GM12878 (cell line): Measurements from ENCODE around the gene RGS12. TPM values are rescaled to one million over a fixed set of nuclear protein-coding genes. Genes with fewer than 3 reads are reported as not detected.

Experiments
- ATAC-seq: fragments of 200-7000 bp; cut with Tn5 transposase; 3 replicates; pipeline ENCODE4 v1.9.1; 2020; ENCODE audit warnings: mild to moderate bottlenecking, moderate library complexity
- BruUV-seq: library from RNA; stranded (reverse); fragments of 400-500 nt; replicated peaks from 2 replicates; lab custom pipeline; 2021; lab: Mats Ljungman, UMichigan
- CTCF ChIA-PET: fragments of 300-600 bp; sonication (Branson Sonifier 250); formaldehyde crosslinking; extraction: SDS; loops from one replicate; lab custom pipeline; 2021; ENCODE audit warnings: inconsistent platforms; lab: Yijun Ruan, JAX
- POLR2A ChIA-PET: fragments of 350-600 bp; formaldehyde crosslinking; extraction: SDS; loops from one replicate; lab custom pipeline; 2021; ENCODE audit warnings: inconsistent platforms; lab: Charles Lee
- RAD21 ChIA-PET: fragments of 300-600 bp; sonication (Branson Sonifier 250); formaldehyde crosslinking; loops from one replicate; lab custom pipeline; 2023; ENCODE audit warnings: antibody characterized with exemption; ENCODE audit not compliant: unreplicated experiment; lab: Charles Lee
- SMC1A ChIA-PET: fragments of 300-600 bp; sonication (Branson Sonifier 250); formaldehyde crosslinking; loops from one replicate; lab custom pipeline; 2023; ENCODE audit not compliant: unreplicated experiment, uncharacterized antibody; lab: Charles Lee
- DNase-seq: peaks from one replicate; pipeline ENCODE4 v3.0.0-alpha.2; 2011; ENCODE audit warnings: low read depth, low spot score
- FAIRE-seq: peaks from 3 replicates; lab custom pipeline; 2011; peaks lifted over from hg19 to GRCh38; lab: Jason Lieb, UNC
- H2AFZ ChIP-seq: 2 replicates; pipeline ENCODE4 v1.6.0; 2011; ENCODE audit warnings: low read depth, low read length, control low read depth; ENCODE audit not compliant: control insufficient read depth
- H3K27ac ChIP-seq: 2 replicates; pipeline ENCODE4 v1.5.1; 2011; ENCODE audit warnings: control low read depth; ENCODE audit not compliant: control insufficient read depth, insufficient read depth
- H3K27me3 ChIP-seq, 2 experiments: replicated peaks in 1 of 2; 2 replicates each; pipeline versions ENCODE4 v1.6.0 to v1.6.1; 2011; ENCODE audit warnings: low read length in 1 of 2; ENCODE audit not compliant: control insufficient read depth in 2 of 2, insufficient read depth in 2 of 2
- H3K36me3 ChIP-seq, 2 experiments: 2 replicates each; pipeline ENCODE4 v1.5.1; 2011; ENCODE audit warnings: low read length in 1 of 2; ENCODE audit not compliant: control insufficient read depth in 2 of 2, insufficient read depth in 2 of 2
- H3K4me1 ChIP-seq: 2 replicates; pipeline ENCODE4 v1.6.1; 2011; ENCODE audit warnings: mild to moderate bottlenecking, low read length, moderate library complexity, mixed read lengths; ENCODE audit not compliant: control insufficient read depth, insufficient read depth
- H3K4me2 ChIP-seq: 2 replicates; pipeline ENCODE4 v1.6.0; 2011; ENCODE audit warnings: control low read depth; ENCODE audit not compliant: control insufficient read depth, insufficient read depth
- H3K4me3 ChIP-seq: fragments of 200-600 bp; sonication (generic); 2 replicates; pipeline ENCODE4 v1.5.1; 2016
- H3K79me2 ChIP-seq: 2 replicates; pipeline ENCODE4 v1.6.0; 2011; ENCODE audit warnings: low read length; ENCODE audit not compliant: control insufficient read depth, insufficient read depth
- H3K9ac ChIP-seq: 2 replicates; pipeline ENCODE4 v1.8.0; 2011; ENCODE audit warnings: low read length, control low read depth, mixed read lengths; ENCODE audit not compliant: control insufficient read depth, insufficient read depth
- H3K9me3 ChIP-seq: replicated peaks from 3 replicates; pipeline ENCODE4 v1.5.1; 2011; ENCODE audit warnings: mild to moderate bottlenecking, low read length; ENCODE audit not compliant: control insufficient read depth, insufficient read depth
- H4K20me1 ChIP-seq: 2 replicates; pipeline ENCODE4 v1.6.0; 2011; ENCODE audit not compliant: control insufficient read depth, insufficient read depth
- CHD2 ChIP-seq: IDR thresholded peaks from 2 replicates; pipeline ENCODE4 v1.6.1; 2011; ENCODE audit warnings: low read depth, low read length, improper control_type of control experiment, borderline replicate concordance
- CREB1 ChIP-seq: IDR thresholded peaks from 2 replicates; pipeline ENCODE4 v1.6.1; 2012; ENCODE audit warnings: low read depth, mild to moderate bottlenecking, inconsistent platforms
- EP300 ChIP-seq, 2 experiments: fragments of 150-350 bp in 1 of 2; IDR thresholded peaks; 2 replicates each; pipeline ENCODE4 v1.6.1; 2011 to 2012; ENCODE audit warnings: low read depth in 2 of 2, low read length in 2 of 2, borderline replicate concordance in 1 of 2, improper control_type of control experiment in 1 of 2, inconsistent platforms in 1 of 2; ENCODE audit not compliant: control insufficient read depth in 1 of 2
- KDM1A ChIP-seq: fragments of 200-600 bp; sonication (generic); IDR thresholded peaks from 2 replicates; pipeline ENCODE4 v1.6.1; 2016; ENCODE audit warnings: borderline replicate concordance
- MXI1 ChIP-seq: fragments of 150-350 bp; IDR thresholded peaks from 2 replicates; pipeline ENCODE4 v1.6.1; 2011; ENCODE audit warnings: low read depth, mild to moderate bottlenecking, inconsistent platforms, low read length, improper control_type of control experiment
- PAX8 ChIP-seq: fragments of 450-650 bp; IDR thresholded peaks from 2 replicates; pipeline ENCODE4 v1.6.1; 2017; ENCODE audit warnings: mild to moderate bottlenecking, moderate library complexity
- PKNOX1 ChIP-seq: fragments of 450-650 bp; IDR thresholded peaks from 2 replicates; pipeline ENCODE4 v1.6.1; 2016; ENCODE audit warnings: mild to moderate bottlenecking
- SMAD5 ChIP-seq: IDR thresholded peaks from 2 replicates; pipeline ENCODE4 v1.6.1; 2016; ENCODE audit warnings: antibody characterized with exemption, low read depth
- SPI1 ChIP-seq: IDR thresholded peaks from 2 replicates; pipeline ENCODE4 v1.6.1; 2011; ENCODE audit warnings: low read depth, mild to moderate bottlenecking, low read length, moderate library complexity, borderline replicate concordance; ENCODE audit not compliant: insufficient read depth
- ZBTB33 ChIP-seq: fragments of 450-650 bp; IDR thresholded peaks from 2 replicates; pipeline ENCODE4 v1.6.1; 2017; ENCODE audit warnings: mild to moderate bottlenecking
- WGBS: methylation state at CpG from one replicate; pipeline ENCODE4 v1.1.6; 2016; ENCODE audit warnings: low lambda C conversion rate; ENCODE audit not compliant: insufficient replicate concordance, insufficient coverage; ENCODE audit errors: missing lambda C conversion rate; 5-methylcytosine and 5-hydroxymethylcytosine counted together
- in situ Hi-C: fragments of 300-500 bp; cut with MboI; formaldehyde crosslinking; loops from 9 replicates; pipeline ENCODE4 v1.14.3; 2018; ENCODE audit warnings: mixed read lengths
- intact Hi-C: fragments of 100-400 bp; cut with micrococcal nuclease; formaldehyde crosslinking; loops from one replicate; pipeline ENCODE4 v1.14.2; 2022; ENCODE audit not compliant: unreplicated experiment
- polyA plus RNA-seq, 11 experiments: library from polyadenylated mRNA; depleted of rRNA in 4 of 11; unstranded in 6 of 11; stranded (reverse) in 5 of 11; fragments of >200 nt; fragmentation: Nextera tagmentation in 4 of 11; fragmentation: Illumina TruSeq in 1 of 11; extraction: Ambion mirVana in 4 of 11; extraction: Trizol in 1 of 11; gene quantifications; 1 replicate in 1 of 11; 2 replicates in 10 of 11; pipeline versions ENCODE4 v1.2.1 to v1.2.3, GENCODE V29; 2011 to 2016; ENCODE audit warnings: inconsistent platforms in 2 of 11, missing spikeins in 2 of 11, low read depth in 1 of 11
- total RNA-seq, 4 experiments: library from RNA; depleted of rRNA in 3 of 4; stranded (reverse); fragments of >200 nt in 3 of 4; fragmentation: Illumina TruSeq in 1 of 4; extraction: Trizol in 1 of 4; gene quantifications; 2 replicates each; pipeline versions ENCODE4 v1.2.1 to v1.2.3, GENCODE V29; 2013 to 2021

Gene RGS12
- total and polyA plus RNA-seq, 10 of the 15 experiments (the other 5 are each of a cell fraction or from before 2014, with no cell fraction given), result 0.02 to 2.2 (median 0.73) TPM

DNA sequence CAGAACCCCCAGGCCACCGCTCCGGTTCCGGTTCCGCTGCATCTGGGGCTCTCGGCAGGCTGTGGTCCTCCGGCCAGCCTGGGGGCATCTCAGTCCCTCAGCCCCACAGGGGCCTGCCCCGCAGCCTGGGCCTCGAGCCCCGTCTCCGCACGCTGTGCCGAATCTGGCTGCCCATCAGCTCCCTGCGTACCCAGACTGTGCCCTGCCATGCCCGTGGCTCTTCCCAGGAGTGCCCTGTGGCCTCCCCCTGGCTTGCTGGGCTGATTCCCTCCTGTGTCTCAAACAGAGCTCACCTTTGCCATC is 44.7 kb upstream of the RGS12 start:
- in situ Hi-C loops (no loop called here), intact Hi-C loops (no loop called here)
- ChIA-PET POLR2A (no interaction called here), RAD21 (no interaction called here), SMC1A (no interaction called here), CTCF (no interaction called here)
- TF ChIP-seq PKNOX1 (no peak), ZBTB33 (no peak), MXI1 (no peak), KDM1A (no peak), PAX8 (no peak), CREB1 (no peak), EP300 (IDR thresholded peaks at IDR 0.05; ENCODE audit: borderline replicate concordance in 1 of 2, control insufficient read depth in 1 of 2, low read depth in 2 of 2, low read length in 2 of 2) (no peak), SMAD5 (no peak), SPI1 (no peak), CHD2 (no peak)
- no peaks in the 10 kb centered on the region for H3K27me3 ChIP-seq
- no peaks in the 10 kb centered on the region for H3K79me2 ChIP-seq
- no peak overlapping the region for H3K4me3 ChIP-seq
- ATAC-seq (no peak), DNase-seq (no peak), FAIRE-seq (no peak)
- H3K9ac ChIP-seq, result no peak overlapping the region
- H3K27ac ChIP-seq, result no peak overlapping the region
- 83% methylated on average over 11 of the region's 14 CpGs for WGBS
- H3K36me3 ChIP-seq, result peaks cover 0 to 3% of the 10 kb centered on the region in 2 experiments; a peak in 2 of 4 replicates
- H3K4me1 ChIP-seq, result no peaks in the 10 kb centered on the region
- H3K9me3 ChIP-seq, result no peaks in the 10 kb centered on the region
- no peak overlapping the region for H2AFZ ChIP-seq
- H4K20me1 ChIP-seq, result no peaks in the 10 kb centered on the region
- H3K4me2 ChIP-seq, result no peak overlapping the region
- no TSS peak for BruUV-seq
